D721Med (cell line): Measurements from ENCODE around the gene FGF21.
A peak's percentile ranks its signal among the peaks of the same experiment; 100 is the strongest.

Source experiments
- DNase-seq: peaks from one replicate; pipeline ENCODE4 v3.0.0; 2011; ENCODE audit warnings: low spot score; ENCODE audit not compliant: insufficient read length
- FAIRE-seq: peaks from 2 replicates; lab custom pipeline; 2011; peaks lifted over from hg19 to GRCh38; lab: Jason Lieb, UNC
- TF ChIP-seq, protein P1 (sequence below): IDR thresholded peaks from 2 replicates; pipeline ENCODE4 v1.5.1; 2012; ENCODE audit warnings: mild to moderate bottlenecking, control low read depth; ENCODE audit not compliant: insufficient read depth; ENCODE audit errors: missing control alignments

The FGF21 gene

GRCh38 chr19:48750771-48751504 lies 4.4 kb upstream of the FGF21 start:
- DNase-seq (no peak), FAIRE-seq (no peak)
- TF ChIP-seq, protein P1, sequence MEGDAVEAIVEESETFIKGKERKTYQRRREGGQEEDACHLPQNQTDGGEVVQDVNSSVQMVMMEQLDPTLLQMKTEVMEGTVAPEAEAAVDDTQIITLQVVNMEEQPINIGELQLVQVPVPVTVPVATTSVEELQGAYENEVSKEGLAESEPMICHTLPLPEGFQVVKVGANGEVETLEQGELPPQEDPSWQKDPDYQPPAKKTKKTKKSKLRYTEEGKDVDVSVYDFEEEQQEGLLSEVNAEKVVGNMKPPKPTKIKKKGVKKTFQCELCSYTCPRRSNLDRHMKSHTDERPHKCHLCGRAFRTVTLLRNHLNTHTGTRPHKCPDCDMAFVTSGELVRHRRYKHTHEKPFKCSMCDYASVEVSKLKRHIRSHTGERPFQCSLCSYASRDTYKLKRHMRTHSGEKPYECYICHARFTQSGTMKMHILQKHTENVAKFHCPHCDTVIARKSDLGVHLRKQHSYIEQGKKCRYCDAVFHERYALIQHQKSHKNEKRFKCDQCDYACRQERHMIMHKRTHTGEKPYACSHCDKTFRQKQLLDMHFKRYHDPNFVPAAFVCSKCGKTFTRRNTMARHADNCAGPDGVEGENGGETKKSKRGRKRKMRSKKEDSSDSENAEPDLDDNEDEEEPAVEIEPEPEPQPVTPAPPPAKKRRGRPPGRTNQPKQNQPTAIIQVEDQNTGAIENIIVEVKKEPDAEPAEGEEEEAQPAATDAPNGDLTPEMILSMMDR: no peak

GRCh38 chr19:48751845-48752495 lies 3.4 kb upstream of the FGF21 start:
- DNase-seq (no peak), FAIRE-seq (no peak)
- TF ChIP-seq, protein P1: no peak

GRCh38 chr19:48752496-48753365 lies 2.6 kb upstream of the FGF21 start, which contains the start of gene FUT1:
FUT1 (minus strand) TSS chr19:48752641; CDS start chr19:48751281, 1,360 bp downstream.
- FAIRE-seq (no peak), DNase-seq (peak; percentile 74)
- TF ChIP-seq, protein P1: no peak

- FAIRE-seq (no peak), DNase-seq (no peak)
- TF ChIP-seq, protein P1: no peak
These were observed 463 bp downstream of the FGF21 start for GRCh38 chr19:48755787-48756186.

GRCh38 chr19:48756212-48756611 lies 888 bp downstream of the FGF21 start:
- FAIRE-seq: no peak
- no peak for DNase-seq
- TF ChIP-seq, protein P1: no peak

DNA sequence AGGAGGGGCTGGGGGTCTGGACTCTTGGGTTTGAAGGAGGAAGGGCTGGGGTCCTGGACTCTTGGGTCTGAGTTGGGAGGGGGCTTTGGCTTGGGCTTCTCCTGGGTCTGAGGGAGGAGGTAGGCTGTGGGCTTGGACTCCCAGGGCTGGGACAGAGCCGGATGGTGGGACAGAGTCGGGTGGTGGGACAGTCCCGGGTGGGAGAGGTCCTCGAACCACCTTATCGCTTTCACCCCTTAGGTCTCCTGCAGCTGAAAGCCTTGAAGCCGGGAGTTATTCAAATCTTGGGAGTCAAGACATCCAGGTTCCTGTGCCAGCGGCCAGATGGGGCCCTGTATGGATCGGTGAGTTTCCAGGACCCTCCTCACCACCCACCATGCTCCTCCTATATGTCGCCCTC lies 1.4 kb downstream of the FGF21 start:
- DNase-seq (no peak), FAIRE-seq (no peak)
- TF ChIP-seq, protein P1: no peak
